ENCODE measurements around the gene PLXDC2. TPM values are rescaled to one million over a fixed set of nuclear protein-coding genes. Genes with fewer than 3 reads are reported as not detected.
"Not testable (repeated sequence)": the region's sequence is repeated elsewhere in the genome, so short reads cannot be mapped to it uniquely, and the experiment has no call there.

PLXDC2 gene
- total RNA-seq, 1 experiment from 2014 or later, result not detected

DNA sequence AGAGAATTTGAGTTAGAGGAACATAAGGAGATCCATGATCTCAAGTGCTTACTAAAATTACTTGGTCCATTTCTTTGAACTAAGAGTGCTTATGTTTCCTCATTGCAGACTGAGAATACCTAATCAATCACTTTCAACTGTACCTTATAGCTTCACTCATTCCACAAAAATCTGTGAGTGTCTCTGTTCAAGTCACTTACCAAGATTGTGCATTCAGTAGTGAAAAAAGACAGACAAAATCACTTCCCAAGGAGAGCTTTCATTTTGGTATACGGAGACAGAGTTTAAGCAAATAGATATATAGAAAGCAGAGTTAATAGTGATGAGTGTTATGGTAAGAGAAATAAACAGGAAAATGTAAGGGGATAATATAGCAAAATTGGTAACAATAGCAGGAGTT lies 364.5 kb downstream of the PLXDC2 start:
- DNase-seq, result no peak
- Mint-ChIP-seq H3K9me3 (ENCODE audit: low read depth, unreplicated experiment) (peaks cover 6% of the 10 kb centered on the region), H3K4me1 (ENCODE audit: low read depth, unreplicated experiment) (no peaks in the 10 kb centered on the region), H3K27ac (ENCODE audit: unreplicated experiment) (no peak overlapping the region), H3K36me3 (ENCODE audit: insufficient read depth, unreplicated experiment) (no peaks in the 10 kb centered on the region), H3K4me3 (ENCODE audit: low read depth, unreplicated experiment) (no peak overlapping the region), H3K27me3 (ENCODE audit: unreplicated experiment) (no peaks in the 10 kb centered on the region)
- CTCF ChIA-PET, result interaction anchor here (0.5 kb wide), 1 partner anchor 36 kb away, joined by 10 read pairs; no protein-coding TSS in a partner anchor
- TF ChIP-seq, protein P1, sequence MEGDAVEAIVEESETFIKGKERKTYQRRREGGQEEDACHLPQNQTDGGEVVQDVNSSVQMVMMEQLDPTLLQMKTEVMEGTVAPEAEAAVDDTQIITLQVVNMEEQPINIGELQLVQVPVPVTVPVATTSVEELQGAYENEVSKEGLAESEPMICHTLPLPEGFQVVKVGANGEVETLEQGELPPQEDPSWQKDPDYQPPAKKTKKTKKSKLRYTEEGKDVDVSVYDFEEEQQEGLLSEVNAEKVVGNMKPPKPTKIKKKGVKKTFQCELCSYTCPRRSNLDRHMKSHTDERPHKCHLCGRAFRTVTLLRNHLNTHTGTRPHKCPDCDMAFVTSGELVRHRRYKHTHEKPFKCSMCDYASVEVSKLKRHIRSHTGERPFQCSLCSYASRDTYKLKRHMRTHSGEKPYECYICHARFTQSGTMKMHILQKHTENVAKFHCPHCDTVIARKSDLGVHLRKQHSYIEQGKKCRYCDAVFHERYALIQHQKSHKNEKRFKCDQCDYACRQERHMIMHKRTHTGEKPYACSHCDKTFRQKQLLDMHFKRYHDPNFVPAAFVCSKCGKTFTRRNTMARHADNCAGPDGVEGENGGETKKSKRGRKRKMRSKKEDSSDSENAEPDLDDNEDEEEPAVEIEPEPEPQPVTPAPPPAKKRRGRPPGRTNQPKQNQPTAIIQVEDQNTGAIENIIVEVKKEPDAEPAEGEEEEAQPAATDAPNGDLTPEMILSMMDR (IDR thresholded peaks at IDR 0.05; ENCODE audit: unreplicated experiment), result no peak
- no TSS peak for BruUV-seq (replicated peaks)
- intact Hi-C loops (cut with micrococcal nuclease; ENCODE audit: unreplicated experiment), result no loop called here

DNA sequence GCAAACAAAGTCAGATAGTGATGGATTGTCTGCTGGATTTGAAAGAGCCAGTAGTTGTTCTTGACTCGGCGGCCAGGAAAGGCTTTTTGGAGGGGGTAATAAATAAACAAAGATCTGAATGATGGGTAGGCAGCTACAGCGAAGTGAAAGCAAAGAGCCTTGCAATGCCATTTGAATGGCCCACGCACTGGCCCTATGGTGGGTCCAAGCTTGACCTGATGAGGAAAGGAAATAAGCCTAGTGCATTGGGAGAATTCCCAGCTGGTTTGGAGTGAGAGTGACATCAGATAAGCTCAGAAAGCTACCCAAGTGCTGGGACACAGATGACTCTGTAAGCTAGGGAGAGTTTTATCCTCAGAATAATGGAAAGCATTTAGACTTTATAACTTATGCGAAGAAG lies 365.2 kb downstream of the PLXDC2 start:
- intact Hi-C loops (cut with micrococcal nuclease; ENCODE audit: unreplicated experiment), result no loop called here
- H3K9me3 Mint-ChIP-seq (ENCODE audit: low read depth, unreplicated experiment), result peaks cover 6% of the 10 kb centered on the region
- TF ChIP-seq, protein P1 (IDR thresholded peaks at IDR 0.05; ENCODE audit: unreplicated experiment), result no peak
- H3K27me3 Mint-ChIP-seq (ENCODE audit: unreplicated experiment), result no peaks in the 10 kb centered on the region
- BruUV-seq (replicated peaks), result no TSS peak
- CTCF ChIA-PET, result interaction anchor here (0.5 kb wide), 1 partner anchor 36 kb away, joined by 10 read pairs; no protein-coding TSS in a partner anchor
- H3K4me1 Mint-ChIP-seq (ENCODE audit: low read depth, unreplicated experiment), result no peaks in the 10 kb centered on the region
- H3K27ac Mint-ChIP-seq (ENCODE audit: unreplicated experiment), result no peak overlapping the region
- H3K36me3 Mint-ChIP-seq (ENCODE audit: insufficient read depth, unreplicated experiment), result no peaks in the 10 kb centered on the region
- DNase-seq, result no peak
- no peak overlapping the region for H3K4me3 Mint-ChIP-seq (ENCODE audit: low read depth, unreplicated experiment)

GRCh38 chr10:20185116-20185515 lies 368.9 kb downstream of the PLXDC2 start:
- intact Hi-C loops (cut with micrococcal nuclease; ENCODE audit: unreplicated experiment), result no loop called here
- DNase-seq, result no peak
- no peak overlapping the region for H3K4me3 Mint-ChIP-seq (ENCODE audit: low read depth, unreplicated experiment)
- no TSS peak for BruUV-seq (replicated peaks)
- no peaks in the 10 kb centered on the region for H3K36me3 Mint-ChIP-seq (ENCODE audit: insufficient read depth, unreplicated experiment)
- no peaks in the 10 kb centered on the region for H3K27me3 Mint-ChIP-seq (ENCODE audit: unreplicated experiment)
- peaks cover 12% of the 10 kb centered on the region for H3K9me3 Mint-ChIP-seq (ENCODE audit: low read depth, unreplicated experiment)
- CTCF ChIA-PET, result no interaction called here
- H3K4me1 Mint-ChIP-seq (ENCODE audit: low read depth, unreplicated experiment), result no peaks in the 10 kb centered on the region
- TF ChIP-seq, protein P1 (IDR thresholded peaks at IDR 0.05; ENCODE audit: unreplicated experiment), result no peak
- H3K27ac Mint-ChIP-seq (ENCODE audit: unreplicated experiment), result no peak overlapping the region

GRCh38 chr10:20191392-20191791 lies 375.2 kb downstream of the PLXDC2 start:
- intact Hi-C loops (cut with micrococcal nuclease; ENCODE audit: unreplicated experiment); H3K4me3 Mint-ChIP-seq (ENCODE audit: low read depth, unreplicated experiment); H3K4me1 Mint-ChIP-seq (ENCODE audit: low read depth, unreplicated experiment); CTCF ChIA-PET; H3K27ac Mint-ChIP-seq (ENCODE audit: unreplicated experiment); DNase-seq; H3K27me3 Mint-ChIP-seq (ENCODE audit: unreplicated experiment); BruUV-seq (replicated peaks); H3K36me3 Mint-ChIP-seq (ENCODE audit: insufficient read depth, unreplicated experiment): not testable (repeated sequence)
- peaks cover 12% of the 10 kb centered on the region for H3K9me3 Mint-ChIP-seq (ENCODE audit: low read depth, unreplicated experiment)

DNA sequence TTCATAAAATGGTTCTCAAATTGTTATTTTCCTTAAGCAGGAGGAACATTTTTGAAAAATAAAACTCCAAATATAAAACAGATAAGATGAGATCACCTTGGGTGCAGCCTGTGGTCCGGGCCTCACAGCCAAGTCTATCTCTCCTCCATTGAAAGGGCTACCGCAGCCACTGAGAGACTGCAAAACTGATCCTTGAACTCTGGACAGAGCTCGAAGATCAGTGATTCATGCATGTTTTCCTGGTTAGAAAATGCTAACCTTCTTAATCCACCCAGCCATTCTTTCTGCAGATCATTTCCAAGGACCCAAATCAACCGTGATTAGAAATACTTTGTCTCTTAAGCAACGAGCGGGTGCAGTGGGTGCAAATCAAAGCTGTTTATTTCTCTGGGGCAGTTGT lies 378.8 kb downstream of the PLXDC2 start:
- intact Hi-C loops (cut with micrococcal nuclease; ENCODE audit: unreplicated experiment), result no loop called here
- CTCF ChIA-PET, result no interaction called here
- H3K27ac Mint-ChIP-seq (ENCODE audit: unreplicated experiment), result no peak overlapping the region

More for the DNA sequence above, 378.8 kb downstream of the PLXDC2 start:
- TF ChIP-seq, protein P1 (IDR thresholded peaks at IDR 0.05; ENCODE audit: unreplicated experiment), result no peak
- H3K9me3 Mint-ChIP-seq (ENCODE audit: low read depth, unreplicated experiment), result peaks cover 10% of the 10 kb centered on the region
- no peak for DNase-seq
- no peak overlapping the region for H3K4me3 Mint-ChIP-seq (ENCODE audit: low read depth, unreplicated experiment)
- no peaks in the 10 kb centered on the region for H3K36me3 Mint-ChIP-seq (ENCODE audit: insufficient read depth, unreplicated experiment)
- no peaks in the 10 kb centered on the region for H3K4me1 Mint-ChIP-seq (ENCODE audit: low read depth, unreplicated experiment)
- H3K27me3 Mint-ChIP-seq (ENCODE audit: unreplicated experiment), result no peaks in the 10 kb centered on the region
- BruUV-seq (replicated peaks), result no TSS peak

Data from Calu3 (cell line).